ENCODE results near the gene SLC2A14. TPM values are rescaled to one million over a fixed set of nuclear protein-coding genes. Genes with fewer than 3 reads are reported as not detected.

SLC2A14 gene
- total RNA-seq, 2 donors from 2014 or later: 10.7 TPM; not detected in 1

- H3K36me3 ChIP-seq: no peaks in the 10 kb centered on the region
- no peak overlapping the region for H3K4me3 ChIP-seq
- intact Hi-C loops (cut with DNase I): no loop called here
- no peaks in the 10 kb centered on the region for H3K27me3 ChIP-seq (replicated peaks; ENCODE audit: insufficient read depth)
- no peaks in the 10 kb centered on the region for H3K4me1 ChIP-seq (replicated peaks)
- WGBS: 96% methylated on average over 3 of the region's 3 CpGs
- DNase-seq (ENCODE audit: low spot score): no peak
- TF ChIP-seq CTCF (IDR thresholded peaks at IDR 0.05) (no peak), POLR2AphosphoS5 (IDR thresholded peaks at IDR 0.05) (no peak), POLR2A (IDR thresholded peaks at IDR 0.05) (no peak)
- no peak overlapping the region for H3K27ac ChIP-seq
- H3K9me3 ChIP-seq: no peaks in the 10 kb centered on the region
These were observed 6.5 kb upstream of the SLC2A14 start for GRCh38 chr12:7879246-7879645.

GRCh38 chr12:7877420-7877819 is 4.7 kb upstream of the SLC2A14 start:
- WGBS: 92% methylated on average over 8 of the region's 8 CpGs
- intact Hi-C loops (cut with DNase I): no loop called here

GRCh38 chr12:7870335-7870734 is 2.4 kb downstream of the SLC2A14 start:
- no peak for DNase-seq (ENCODE audit: low spot score)
- H3K4me3 ChIP-seq: no peak overlapping the region
- H3K27ac ChIP-seq: no peak overlapping the region
- no peaks in the 10 kb centered on the region for H3K27me3 ChIP-seq (replicated peaks; ENCODE audit: insufficient read depth)
- TF ChIP-seq CTCF (IDR thresholded peaks at IDR 0.05) (no peak), POLR2A (IDR thresholded peaks at IDR 0.05) (no peak), POLR2AphosphoS5 (IDR thresholded peaks at IDR 0.05) (no peak)
- no peaks in the 10 kb centered on the region for H3K9me3 ChIP-seq
- H3K4me1 ChIP-seq (replicated peaks): no peaks in the 10 kb centered on the region
- WGBS: 54% methylated on average over 3 of the region's 3 CpGs
- intact Hi-C loops (cut with DNase I): no loop called here
- no peaks in the 10 kb centered on the region for H3K36me3 ChIP-seq

More at GRCh38 chr12:7877420-7877819, 4.7 kb upstream of the SLC2A14 start:
- Histone ChIP-seq H3K4me3 (no peak overlapping the region), H3K36me3 (no peaks in the 10 kb centered on the region), H3K4me1 (replicated peaks) (no peaks in the 10 kb centered on the region), H3K27me3 (replicated peaks; ENCODE audit: insufficient read depth) (no peaks in the 10 kb centered on the region), H3K27ac (no peak overlapping the region), H3K9me3 (no peaks in the 10 kb centered on the region)
- TF ChIP-seq CTCF (IDR thresholded peaks at IDR 0.05) (no peak), POLR2A (IDR thresholded peaks at IDR 0.05) (no peak), POLR2AphosphoS5 (IDR thresholded peaks at IDR 0.05) (no peak)
- no peak for DNase-seq (ENCODE audit: low spot score)

- no peaks in the 10 kb centered on the region for H3K9me3 ChIP-seq
- no peaks in the 10 kb centered on the region for H3K4me1 ChIP-seq (replicated peaks)
- intact Hi-C loops (cut with DNase I): no loop called here
- H3K27me3 ChIP-seq (replicated peaks; ENCODE audit: insufficient read depth): no peaks in the 10 kb centered on the region
- H3K4me3 ChIP-seq: no peak overlapping the region
- H3K36me3 ChIP-seq: no peaks in the 10 kb centered on the region
- H3K27ac ChIP-seq: no peak overlapping the region
- 90% methylated on average over 4 of the region's 4 CpGs for WGBS
- DNase-seq (ENCODE audit: low spot score): no peak
- TF ChIP-seq POLR2A (IDR thresholded peaks at IDR 0.05) (no peak), CTCF (IDR thresholded peaks at IDR 0.05) (no peak), POLR2AphosphoS5 (IDR thresholded peaks at IDR 0.05) (no peak)
These were observed 3.6 kb downstream of the SLC2A14 start for GRCh38 chr12:7869137-7869536.

GRCh38 chr12:7868391-7868790 is 4.3 kb downstream of the SLC2A14 start:
- Histone ChIP-seq H3K27me3 (replicated peaks; ENCODE audit: insufficient read depth) (no peaks in the 10 kb centered on the region), H3K36me3 (no peaks in the 10 kb centered on the region), H3K27ac (no peak overlapping the region), H3K9me3 (no peaks in the 10 kb centered on the region), H3K4me3 (no peak overlapping the region), H3K4me1 (replicated peaks) (no peaks in the 10 kb centered on the region)
- no peak for TF ChIP-seq POLR2AphosphoS5 (IDR thresholded peaks at IDR 0.05)
- TF ChIP-seq CTCF (IDR thresholded peaks at IDR 0.05): no peak
- TF ChIP-seq POLR2A (IDR thresholded peaks at IDR 0.05): no peak
- WGBS: 82% methylated on average over 4 of the region's 4 CpGs
- intact Hi-C loops (cut with DNase I): no loop called here
- DNase-seq (ENCODE audit: low spot score): no peak
